Upper lobe of left lung (tissue), 6 donors: Measurements from ENCODE around the gene GRAMD4. TPM values are rescaled to one million over a fixed set of nuclear protein-coding genes. Genes with fewer than 3 reads are reported as not detected.

Experiments
- ATAC-seq, 2 donors: fragments of 200-7000 bp; cut with Tn5 transposase; one replicate each; pipeline ENCODE4 v1.9.1; 2022; ENCODE audit warnings: mild to moderate bottlenecking in 2 of 2, moderate library complexity in 2 of 2; ENCODE audit not compliant: low FRiP score in 2 of 2
- DNase-seq, 2 donors: peaks; one replicate each; pipeline ENCODE4 v3.0.0-alpha.2; 2019 to 2020
- H3K27ac ChIP-seq, 4 donors: fragments of 200-600 bp; sonication (generic); one replicate each; pipeline ENCODE4 v1.5.1; 2016 to 2019
- H3K27me3 ChIP-seq, 4 donors: fragments of 200-600 bp; sonication (generic); one replicate each; pipeline ENCODE4 v1.5.1; 2017 to 2019
- H3K36me3 ChIP-seq, 4 donors: fragments of 200-600 bp; sonication (generic); one replicate each; pipeline ENCODE4 v1.5.1; 2016 to 2019
- H3K4me1 ChIP-seq, 4 donors: fragments of 200-600 bp; sonication (generic); one replicate each; pipeline ENCODE4 v1.5.1; 2018 to 2019
- H3K4me3 ChIP-seq, 4 donors: fragments of 200-600 bp; sonication (generic); one replicate each; pipeline ENCODE4 v1.5.1; 2017 to 2019; ENCODE audit warnings: mild to moderate bottlenecking in 2 of 4, moderate library complexity in 1 of 4
- H3K9me3 ChIP-seq, 4 donors: fragments of 200-600 bp; sonication (generic); one replicate each; pipeline ENCODE4 v1.5.1; 2018 to 2019
- EP300 ChIP-seq, 4 donors: sonication (generic); formaldehyde crosslinking; IDR thresholded peaks; one replicate each; pipeline ENCODE4 v1.5.1; 2017; ENCODE audit warnings: antibody characterized with exemption in 4 of 4, control low read depth in 2 of 4
- POLR2A ChIP-seq, 4 donors: fragments of 450-650 bp; IDR thresholded peaks; one replicate each; pipeline ENCODE4 v1.5.1; 2016 to 2017; ENCODE audit warnings: antibody characterized with exemption in 4 of 4, mild to moderate bottlenecking in 2 of 4
- POLR2AphosphoS5 ChIP-seq, 2 donors: sonication (generic); formaldehyde crosslinking; IDR thresholded peaks; one replicate each; pipeline ENCODE4 v1.5.1; 2017; ENCODE audit warnings: antibody characterized with exemption in 2 of 2
- WGBS, 2 donors: methylation state at CpG; one replicate each; pipeline ENCODE4 v1.1.5; 2017 to 2018; 5-methylcytosine and 5-hydroxymethylcytosine counted together
- total RNA-seq, 6 donors: library from RNA; depleted of rRNA in 4 of 6; stranded (reverse); fragments of >200 nt in 4 of 6; gene quantifications; one replicate each; pipeline versions ENCODE4 v1.1.0 to v1.2.1, GENCODE V29; 2016 to 2021
- TF ChIP-seq, protein P1 (sequence below), 6 experiments: fragments of 450-650 bp in 4 of 6; fragments of 200-600 bp in 2 of 6; sonication (generic) in 2 of 6; IDR thresholded peaks; one replicate each; pipeline ENCODE4 v1.5.1; 2016 to 2019; ENCODE audit warnings: antibody characterized with exemption in 6 of 6
- donor health status: DM: no; HTN: no; CAD: no; lungs with moderate emphysema.
- donor health status: DM: no; HTN: yes; CAD: no; lungs with severe emphysema.

GRAMD4 gene
- total RNA-seq, 6 donors from 2014 or later, result 59.8 to 302 (median 104) TPM

DNA sequence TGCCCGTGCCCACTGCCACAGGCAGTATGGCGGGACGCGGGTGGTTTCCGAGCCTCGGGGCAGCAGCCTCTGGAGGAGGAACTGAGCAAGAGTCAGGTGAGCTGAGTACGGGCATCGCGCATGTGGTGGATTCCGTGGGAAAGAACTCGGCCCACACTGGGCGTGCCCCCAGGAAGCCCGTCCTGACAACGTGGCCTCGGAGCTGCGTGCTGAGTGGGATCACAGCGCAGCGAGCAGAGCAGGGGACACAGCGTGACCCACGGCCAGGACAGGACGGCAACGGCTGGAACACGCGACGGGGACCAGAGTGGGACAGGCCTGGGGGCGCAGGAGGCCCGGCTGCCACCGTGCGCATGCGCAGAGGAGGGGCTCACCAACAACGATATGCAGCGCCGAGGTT is 81.1 kb downstream of the GRAMD4 start:
- Histone ChIP-seq H3K36me3 (peaks cover 33 to 95% (median 80%) of the 10 kb centered on the region in 4 donors), H3K9me3 (no peaks in the 10 kb centered on the region), H3K4me1 (peaks cover 0 to 5% (median 0%) of the 10 kb centered on the region in 4 donors), H3K27me3 (no peaks in the 10 kb centered on the region), H3K27ac (no peak overlapping the region), H3K4me3 (no peak overlapping the region)
- TF ChIP-seq POLR2AphosphoS5 (IDR thresholded peaks at IDR 0.05) (no peak), POLR2A (IDR thresholded peaks at IDR 0.05) (no peak), EP300 (IDR thresholded peaks at IDR 0.05) (no peak)
- TF ChIP-seq, protein P1, sequence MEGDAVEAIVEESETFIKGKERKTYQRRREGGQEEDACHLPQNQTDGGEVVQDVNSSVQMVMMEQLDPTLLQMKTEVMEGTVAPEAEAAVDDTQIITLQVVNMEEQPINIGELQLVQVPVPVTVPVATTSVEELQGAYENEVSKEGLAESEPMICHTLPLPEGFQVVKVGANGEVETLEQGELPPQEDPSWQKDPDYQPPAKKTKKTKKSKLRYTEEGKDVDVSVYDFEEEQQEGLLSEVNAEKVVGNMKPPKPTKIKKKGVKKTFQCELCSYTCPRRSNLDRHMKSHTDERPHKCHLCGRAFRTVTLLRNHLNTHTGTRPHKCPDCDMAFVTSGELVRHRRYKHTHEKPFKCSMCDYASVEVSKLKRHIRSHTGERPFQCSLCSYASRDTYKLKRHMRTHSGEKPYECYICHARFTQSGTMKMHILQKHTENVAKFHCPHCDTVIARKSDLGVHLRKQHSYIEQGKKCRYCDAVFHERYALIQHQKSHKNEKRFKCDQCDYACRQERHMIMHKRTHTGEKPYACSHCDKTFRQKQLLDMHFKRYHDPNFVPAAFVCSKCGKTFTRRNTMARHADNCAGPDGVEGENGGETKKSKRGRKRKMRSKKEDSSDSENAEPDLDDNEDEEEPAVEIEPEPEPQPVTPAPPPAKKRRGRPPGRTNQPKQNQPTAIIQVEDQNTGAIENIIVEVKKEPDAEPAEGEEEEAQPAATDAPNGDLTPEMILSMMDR (IDR thresholded peaks at IDR 0.05), result no peak
- ATAC-seq (peak in 1 of 2 donors; percentile 16), DNase-seq (peak in 1 of 2 donors; percentile 76)
- WGBS, 2 donors, result 93 to 95% methylated on average over 27 to 32 of the region's 33 CpGs

GRCh38 chr22:46703171-46703995 is 83.2 kb downstream of the GRAMD4 start:
- Histone ChIP-seq H3K36me3 (peaks cover 35 to 95% (median 80%) of the 10 kb centered on the region in 4 donors), H3K4me1 (peaks cover 0 to 5% (median 0%) of the 10 kb centered on the region in 4 donors), H3K9me3 (no peaks in the 10 kb centered on the region), H3K27me3 (no peaks in the 10 kb centered on the region), H3K27ac (no peak overlapping the region), H3K4me3 (no peak overlapping the region)
- 96 to 99% methylated on average over 9 to 25 of the region's 26 CpGs for WGBS, 2 donors
- TF ChIP-seq POLR2A (IDR thresholded peaks at IDR 0.05) (no peak), EP300 (IDR thresholded peaks at IDR 0.05) (no peak), POLR2AphosphoS5 (IDR thresholded peaks at IDR 0.05) (no peak)
- TF ChIP-seq, protein P1 (IDR thresholded peaks at IDR 0.05), result no peak
- peak in 1 of 2 donors; percentile 59 for DNase-seq
- no peak for ATAC-seq

GRCh38 chr22:46703996-46704370 is 83.8 kb downstream of the GRAMD4 start:
- Histone ChIP-seq H3K4me3 (no peak overlapping the region), H3K27ac (no peak overlapping the region), H3K4me1 (peaks cover 0 to 5% (median 0%) of the 10 kb centered on the region in 4 donors), H3K9me3 (no peaks in the 10 kb centered on the region), H3K27me3 (no peaks in the 10 kb centered on the region), H3K36me3 (peaks cover 38 to 95% (median 80%) of the 10 kb centered on the region in 4 donors)
- 91 to 99% methylated on average over 3 to 6 of the region's 6 CpGs for WGBS, 2 donors
- no peak for ATAC-seq
- no peak for TF ChIP-seq EP300 (IDR thresholded peaks at IDR 0.05)
- TF ChIP-seq, protein P1 (IDR thresholded peaks at IDR 0.05), result no peak
- TF ChIP-seq POLR2A (IDR thresholded peaks at IDR 0.05), result no peak
- no peak for TF ChIP-seq POLR2AphosphoS5 (IDR thresholded peaks at IDR 0.05)
- DNase-seq, result no peak

DNA sequence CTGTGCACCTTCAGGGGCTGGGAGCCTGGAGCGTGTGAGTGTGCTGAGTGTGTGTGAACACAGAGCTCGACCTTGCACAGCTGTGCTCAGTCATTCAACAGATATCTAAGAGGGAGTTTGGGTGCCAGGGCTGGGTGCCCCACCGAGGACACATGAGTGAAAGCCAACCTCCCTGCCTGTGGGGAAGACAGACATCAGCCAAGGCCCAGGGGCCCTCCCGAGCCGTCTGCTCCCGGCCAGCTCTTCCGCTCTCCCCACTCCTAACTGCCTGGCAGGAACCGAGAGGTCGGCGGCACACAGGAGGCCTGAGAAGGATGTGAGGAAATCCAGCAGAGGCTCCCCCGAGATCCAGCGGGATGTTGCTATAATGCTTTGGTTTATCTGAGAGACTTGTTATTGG is 85.9 kb downstream of the GRAMD4 start:
- no peak for DNase-seq
- 92 to 97% methylated on average over 10 to 12 of the region's 12 CpGs for WGBS, 2 donors

More for the DNA sequence above, 85.9 kb downstream of the GRAMD4 start:
- no peak for ATAC-seq
- H3K27me3 ChIP-seq, result no peaks in the 10 kb centered on the region
- no peak overlapping the region for H3K27ac ChIP-seq
- no peak overlapping the region for H3K4me3 ChIP-seq
- TF ChIP-seq POLR2A (IDR thresholded peaks at IDR 0.05), result no peak
- TF ChIP-seq, protein P1 (IDR thresholded peaks at IDR 0.05), result no peak
- no peak for TF ChIP-seq POLR2AphosphoS5 (IDR thresholded peaks at IDR 0.05)
- TF ChIP-seq EP300 (IDR thresholded peaks at IDR 0.05), result no peak
- peaks cover 37 to 95% (median 83%) of the 10 kb centered on the region in 4 donors for H3K36me3 ChIP-seq
- H3K9me3 ChIP-seq, result no peaks in the 10 kb centered on the region
- H3K4me1 ChIP-seq, result peaks cover 0 to 5% (median 0%) of the 10 kb centered on the region in 4 donors
